ENCODE results near the gene C2orf69.

The C2orf69 gene

DNA sequence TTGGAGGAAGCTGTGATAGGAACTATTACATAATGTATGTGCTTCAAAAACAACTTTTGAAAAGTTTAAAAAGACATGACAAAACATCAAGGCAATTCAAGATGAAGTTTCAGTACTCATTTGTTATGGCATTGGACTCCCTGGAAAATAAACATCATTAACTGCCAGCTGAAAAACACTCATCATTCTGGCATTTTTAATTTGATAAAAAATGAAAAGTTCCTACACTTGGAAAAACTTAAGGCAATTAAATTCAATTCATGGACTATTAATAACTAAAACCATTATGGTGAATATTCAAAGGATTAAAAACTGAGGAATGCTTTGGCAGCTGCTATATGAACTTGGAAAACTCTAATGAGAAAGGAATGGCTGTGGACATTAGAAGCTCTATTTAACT is 35.7 kb downstream of the C2orf69 start:
- TF ChIP-seq, protein P1, sequence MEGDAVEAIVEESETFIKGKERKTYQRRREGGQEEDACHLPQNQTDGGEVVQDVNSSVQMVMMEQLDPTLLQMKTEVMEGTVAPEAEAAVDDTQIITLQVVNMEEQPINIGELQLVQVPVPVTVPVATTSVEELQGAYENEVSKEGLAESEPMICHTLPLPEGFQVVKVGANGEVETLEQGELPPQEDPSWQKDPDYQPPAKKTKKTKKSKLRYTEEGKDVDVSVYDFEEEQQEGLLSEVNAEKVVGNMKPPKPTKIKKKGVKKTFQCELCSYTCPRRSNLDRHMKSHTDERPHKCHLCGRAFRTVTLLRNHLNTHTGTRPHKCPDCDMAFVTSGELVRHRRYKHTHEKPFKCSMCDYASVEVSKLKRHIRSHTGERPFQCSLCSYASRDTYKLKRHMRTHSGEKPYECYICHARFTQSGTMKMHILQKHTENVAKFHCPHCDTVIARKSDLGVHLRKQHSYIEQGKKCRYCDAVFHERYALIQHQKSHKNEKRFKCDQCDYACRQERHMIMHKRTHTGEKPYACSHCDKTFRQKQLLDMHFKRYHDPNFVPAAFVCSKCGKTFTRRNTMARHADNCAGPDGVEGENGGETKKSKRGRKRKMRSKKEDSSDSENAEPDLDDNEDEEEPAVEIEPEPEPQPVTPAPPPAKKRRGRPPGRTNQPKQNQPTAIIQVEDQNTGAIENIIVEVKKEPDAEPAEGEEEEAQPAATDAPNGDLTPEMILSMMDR (IDR thresholded peaks at IDR 0.05; ENCODE audit: low read length) = no peak
- TF ChIP-seq EZH2 (IDR thresholded peaks at IDR 0.05; ENCODE audit: borderline replicate concordance, low read length) = no peak
- Histone ChIP-seq H3K27me3 (ENCODE audit: insufficient read depth, low read length) (no peaks in the 10 kb centered on the region), H3K9ac (ENCODE audit: low read length) (no peak overlapping the region), H3K36me3 (ENCODE audit: insufficient read depth, low read length) (peaks cover 49% of the 10 kb centered on the region; the same call in 1 of the 2 replicates), H3F3A (ENCODE audit: insufficient read depth, low read length) (no peaks in the 10 kb centered on the region), H3K4me3 (ENCODE audit: low read depth, low read length, poor library complexity, severe bottlenecking) (no peak overlapping the region), H3K4me2 (ENCODE audit: low read length) (no peak overlapping the region), H3K9me2 (ENCODE audit: low read depth, low read length) (no peaks in the 10 kb centered on the region), H4K20me1 (ENCODE audit: insufficient read depth, low read length) (no peaks in the 10 kb centered on the region), H2AFZ (ENCODE audit: low read length) (no peak overlapping the region), H3K4me1 (ENCODE audit: insufficient read depth, low read length, severe bottlenecking) (no peaks in the 10 kb centered on the region), H3K79me2 (ENCODE audit: insufficient read depth, low read length) (no peaks in the 10 kb centered on the region), H3K27ac (ENCODE audit: low read depth, low read length, poor library complexity, severe bottlenecking) (no peak overlapping the region), H3K9me3 (ENCODE audit: low read length) (no peaks in the 10 kb centered on the region)

DNA sequence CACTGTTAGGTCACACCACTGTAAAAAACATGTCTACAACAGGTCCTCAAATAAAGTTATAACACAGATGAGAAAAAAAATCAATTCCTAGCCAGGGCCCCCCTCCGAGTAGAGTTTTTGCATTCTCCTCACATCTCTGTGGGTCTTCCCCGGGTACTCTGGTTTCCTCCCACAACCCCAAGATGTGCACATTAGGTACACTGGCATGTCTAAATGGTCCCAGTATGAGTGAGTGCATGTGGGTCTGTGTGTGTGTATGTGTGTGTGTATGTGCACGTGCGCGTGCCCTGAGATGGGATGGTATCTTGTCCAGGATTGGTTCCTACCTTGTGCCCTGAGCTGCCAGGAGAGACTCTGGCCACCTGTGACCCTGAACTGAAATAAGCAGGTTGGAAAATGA is 39.3 kb downstream of the C2orf69 start:
- peaks cover 24% of the 10 kb centered on the region for H3K4me1 ChIP-seq (ENCODE audit: insufficient read depth, low read length, severe bottlenecking)
- TF ChIP-seq, protein P1 (IDR thresholded peaks at IDR 0.05; ENCODE audit: low read length) = no peak
- TF ChIP-seq EZH2 (IDR thresholded peaks at IDR 0.05; ENCODE audit: borderline replicate concordance, low read length) = no peak
- no peak overlapping the region for H3K27ac ChIP-seq (ENCODE audit: low read depth, low read length, poor library complexity, severe bottlenecking)
- no peaks in the 10 kb centered on the region for H4K20me1 ChIP-seq (ENCODE audit: insufficient read depth, low read length)
- peaks cover 26% of the 10 kb centered on the region for H3K79me2 ChIP-seq (ENCODE audit: insufficient read depth, low read length)
- no peak overlapping the region for H3K4me2 ChIP-seq (ENCODE audit: low read length)
- H3K36me3 ChIP-seq (ENCODE audit: insufficient read depth, low read length) = peaks cover 35% of the 10 kb centered on the region; the same call in 1 of the 2 replicates
- H3K4me3 ChIP-seq (ENCODE audit: low read depth, low read length, poor library complexity, severe bottlenecking) = no peak overlapping the region
- no peak overlapping the region for H2AFZ ChIP-seq (ENCODE audit: low read length)
- H3K27me3 ChIP-seq (ENCODE audit: insufficient read depth, low read length) = no peaks in the 10 kb centered on the region
- H3K9ac ChIP-seq (ENCODE audit: low read length) = no peak overlapping the region
- H3K9me3 ChIP-seq (ENCODE audit: low read length) = no peaks in the 10 kb centered on the region
- H3F3A ChIP-seq (ENCODE audit: insufficient read depth, low read length) = no peaks in the 10 kb centered on the region
- no peaks in the 10 kb centered on the region for H3K9me2 ChIP-seq (ENCODE audit: low read depth, low read length)

DNA sequence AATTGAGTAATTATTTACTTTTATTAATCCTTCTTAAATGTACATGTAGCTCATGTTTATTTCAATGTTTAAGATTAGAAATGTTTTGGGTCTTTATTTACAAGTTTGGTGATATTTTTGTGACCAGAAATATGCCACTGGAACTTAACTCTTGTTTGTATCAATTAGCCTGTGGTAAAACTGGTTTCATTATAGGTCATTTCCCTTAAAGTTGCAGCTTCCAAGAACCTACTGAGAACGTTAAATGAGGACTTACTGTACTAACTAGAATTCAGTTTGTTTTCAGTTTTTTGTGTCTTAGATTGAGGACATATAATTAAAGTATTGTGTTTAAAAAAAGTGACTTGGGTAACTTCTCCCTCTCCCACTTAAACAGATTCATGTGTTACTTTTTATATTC is 39.9 kb downstream of the C2orf69 start:
- no peaks in the 10 kb centered on the region for H4K20me1 ChIP-seq (ENCODE audit: insufficient read depth, low read length)
- no peaks in the 10 kb centered on the region for H3K27me3 ChIP-seq (ENCODE audit: insufficient read depth, low read length)
- no peak overlapping the region for H3K4me2 ChIP-seq (ENCODE audit: low read length)
- no peak overlapping the region for H2AFZ ChIP-seq (ENCODE audit: low read length)
- H3K36me3 ChIP-seq (ENCODE audit: insufficient read depth, low read length) = peaks cover 29% of the 10 kb centered on the region; the same call in 1 of the 2 replicates
- TF ChIP-seq, protein P1 (IDR thresholded peaks at IDR 0.05; ENCODE audit: low read length) = no peak
- no peak for TF ChIP-seq EZH2 (IDR thresholded peaks at IDR 0.05; ENCODE audit: borderline replicate concordance, low read length)
- H3K9me3 ChIP-seq (ENCODE audit: low read length) = no peaks in the 10 kb centered on the region
- H3K4me1 ChIP-seq (ENCODE audit: insufficient read depth, low read length, severe bottlenecking) = peaks cover 24% of the 10 kb centered on the region
- no peaks in the 10 kb centered on the region for H3K9me2 ChIP-seq (ENCODE audit: low read depth, low read length)
- H3K79me2 ChIP-seq (ENCODE audit: insufficient read depth, low read length) = peaks cover 31% of the 10 kb centered on the region
- H3K27ac ChIP-seq (ENCODE audit: low read depth, low read length, poor library complexity, severe bottlenecking) = no peak overlapping the region
- no peak overlapping the region for H3K4me3 ChIP-seq (ENCODE audit: low read depth, low read length, poor library complexity, severe bottlenecking)
- H3K9ac ChIP-seq (ENCODE audit: low read length) = no peak overlapping the region
- no peaks in the 10 kb centered on the region for H3F3A ChIP-seq (ENCODE audit: insufficient read depth, low read length)

Data from OCI-LY1 (cell line).